T-helper 2 cell treated with Interferon-gamma antibody and Interleukin-4, amounts not matched to agents 5 μg/mL and 100 μg/mL, for 36 hours (primary cell): ENCODE measurements around the gene DHRS4.
"Not testable (repeated sequence)": the region's sequence is repeated elsewhere in the genome, so short reads cannot be mapped to it uniquely, and the experiment has no call there.

Experiments
- DNase-seq: peaks from one replicate; pipeline ENCODE4 v3.0.0; 2021; ENCODE audit warnings: low spot score
- H3K27ac Mint-ChIP-seq: one replicate; pipeline ENCODE4 v1.8.0; 2021; ENCODE audit warnings: mild to moderate bottlenecking, mixed read lengths
- H3K27me3 Mint-ChIP-seq: one replicate; pipeline ENCODE4 v1.8.0; 2021; ENCODE audit warnings: low read depth, mixed read lengths
- H3K36me3 Mint-ChIP-seq: one replicate; pipeline ENCODE4 v1.8.0; 2021; ENCODE audit warnings: low read depth, mixed read lengths
- H3K4me1 Mint-ChIP-seq: one replicate; pipeline ENCODE4 v1.8.0; 2021; ENCODE audit warnings: low read depth, mixed read lengths
- H3K4me3 Mint-ChIP-seq: one replicate; pipeline ENCODE4 v1.8.0; 2022; ENCODE audit warnings: mild to moderate bottlenecking, moderate library complexity, mixed read lengths
- H3K9me3 Mint-ChIP-seq: one replicate; pipeline ENCODE4 v1.8.0; 2021; ENCODE audit warnings: mixed read lengths

Gene DHRS4

GRCh38 chr14:24006817-24007652 is 53.5 kb downstream of the DHRS4 start:
- H3K4me1 Mint-ChIP-seq, result peaks cover 31% of the 10 kb centered on the region
- H3K27ac Mint-ChIP-seq, result peak overlapping the region; percentile 79
- not testable (repeated sequence) for H3K27me3 Mint-ChIP-seq, H3K9me3 Mint-ChIP-seq
- DNase-seq, result peak; percentile 78
- H3K4me3 Mint-ChIP-seq, result peak overlapping the region; percentile 83
- peaks cover 11% of the 10 kb centered on the region for H3K36me3 Mint-ChIP-seq

GRCh38 chr14:24011051-24011450 is 57.5 kb downstream of the DHRS4 start:
- Mint-ChIP-seq H3K9me3 (no peaks in the 10 kb centered on the region), H3K27me3 (no peaks in the 10 kb centered on the region), H3K4me3 (peak overlapping the region; percentile 35), H3K36me3 (peaks cover 17% of the 10 kb centered on the region), H3K4me1 (peaks cover 35% of the 10 kb centered on the region), H3K27ac (peak overlapping the region; percentile 29)
- no peak for DNase-seq

GRCh38 chr14:24012726-24013273 is 59.2 kb downstream of the DHRS4 start:
- H3K27ac Mint-ChIP-seq, DNase-seq: not testable (repeated sequence)
- peaks cover 15% of the 10 kb centered on the region for H3K27me3 Mint-ChIP-seq

GRCh38 chr14:24013654-24014514 is 60.3 kb downstream of the DHRS4 start:
- H3K27me3 Mint-ChIP-seq, result peaks cover 19% of the 10 kb centered on the region
- H3K9me3 Mint-ChIP-seq, result peaks cover 10% of the 10 kb centered on the region
- peaks cover 27% of the 10 kb centered on the region for H3K4me1 Mint-ChIP-seq
- H3K4me3 Mint-ChIP-seq, result no peak overlapping the region
- no peak overlapping the region for H3K27ac Mint-ChIP-seq
- H3K36me3 Mint-ChIP-seq, result peaks cover 14% of the 10 kb centered on the region
- DNase-seq, result peak; percentile 50

More at GRCh38 chr14:24012726-24013273, 59.2 kb downstream of the DHRS4 start:
- not testable (repeated sequence) for H3K9me3 Mint-ChIP-seq, H3K4me3 Mint-ChIP-seq
- Mint-ChIP-seq H3K4me1 (peaks cover 36% of the 10 kb centered on the region), H3K36me3 (peaks cover 20% of the 10 kb centered on the region)

- not testable (repeated sequence) for DNase-seq, H3K27ac Mint-ChIP-seq, H3K4me3 Mint-ChIP-seq
- H3K27me3 Mint-ChIP-seq, result peaks cover 21% of the 10 kb centered on the region
- peaks cover 19% of the 10 kb centered on the region for H3K9me3 Mint-ChIP-seq
- H3K4me1 Mint-ChIP-seq, result peaks cover 15% of the 10 kb centered on the region
- peaks cover 13% of the 10 kb centered on the region for H3K36me3 Mint-ChIP-seq
Measured at GRCh38 chr14:24015745-24016144, 62.2 kb downstream of the DHRS4 start.
